Left ventricle myocardium inferior (tissue), 1 donor: ENCODE measurements around the gene LBX1. TPM values are rescaled to one million over a fixed set of nuclear protein-coding genes. Genes with fewer than 3 reads are reported as not detected.

Experiments
- DNase-seq: peaks from one replicate; pipeline ENCODE4 v3.0.0-alpha.2; 2020
- H3K27ac ChIP-seq: fragments of 200-600 bp; replicated peaks from 2 replicates; pipeline ENCODE4 v1.8.0; 2021
- H3K27me3 ChIP-seq: fragments of 200-600 bp; 2 replicates; pipeline ENCODE4 v1.8.0; 2021; ENCODE audit warnings: low read depth
- H3K36me3 ChIP-seq: fragments of 200-600 bp; 2 replicates; pipeline ENCODE4 v1.8.0; 2021
- H3K4me1 ChIP-seq: fragments of 200-600 bp; 2 replicates; pipeline ENCODE4 v1.8.0; 2021
- H3K4me3 ChIP-seq: fragments of 200-600 bp; 2 replicates; pipeline ENCODE4 v1.8.0; 2021; ENCODE audit warnings: mild to moderate bottlenecking, moderate library complexity
- H3K9me3 ChIP-seq: fragments of 200-600 bp; replicated peaks from 2 replicates; pipeline ENCODE4 v1.8.0; 2021
- intact Hi-C: fragments of 100-400 bp; cut with micrococcal nuclease; formaldehyde crosslinking; loops from one replicate; pipeline ENCODE4 v1.11.0; 2022
- total RNA-seq: library from RNA; stranded (reverse); fragmentation: NEBNext Ultra II Directional; extraction: Animal tissue kit (Norgen Biotek cat#: 25700); gene quantifications from one replicate; pipeline ENCODE4 v1.2.1, GENCODE V29; 2021
- TF ChIP-seq, protein P1 (sequence below): fragments of 200-600 bp; IDR thresholded peaks from 2 replicates; pipeline ENCODE4 v1.8.0; 2021; ENCODE audit warnings: antibody characterized with exemption, mild to moderate bottlenecking, borderline replicate concordance
- donor health status: DM: no; HTN: yes; CAD: no; lungs with severe emphysema.

LBX1 gene
- total RNA-seq, 1 donor from 2014 or later: not detected

GRCh38 chr10:101195921-101196320 lies 33.3 kb downstream of the LBX1 start:
- Histone ChIP-seq H3K27ac (no peak overlapping the region), H3K9me3 (no peaks in the 10 kb centered on the region), H3K4me1 (no peaks in the 10 kb centered on the region), H3K36me3 (no peaks in the 10 kb centered on the region), H3K4me3 (no peak overlapping the region), H3K27me3 (peaks cover 91% of the 10 kb centered on the region)
- no peak for DNase-seq
- intact Hi-C loops: no loop called here
- TF ChIP-seq, protein P1, sequence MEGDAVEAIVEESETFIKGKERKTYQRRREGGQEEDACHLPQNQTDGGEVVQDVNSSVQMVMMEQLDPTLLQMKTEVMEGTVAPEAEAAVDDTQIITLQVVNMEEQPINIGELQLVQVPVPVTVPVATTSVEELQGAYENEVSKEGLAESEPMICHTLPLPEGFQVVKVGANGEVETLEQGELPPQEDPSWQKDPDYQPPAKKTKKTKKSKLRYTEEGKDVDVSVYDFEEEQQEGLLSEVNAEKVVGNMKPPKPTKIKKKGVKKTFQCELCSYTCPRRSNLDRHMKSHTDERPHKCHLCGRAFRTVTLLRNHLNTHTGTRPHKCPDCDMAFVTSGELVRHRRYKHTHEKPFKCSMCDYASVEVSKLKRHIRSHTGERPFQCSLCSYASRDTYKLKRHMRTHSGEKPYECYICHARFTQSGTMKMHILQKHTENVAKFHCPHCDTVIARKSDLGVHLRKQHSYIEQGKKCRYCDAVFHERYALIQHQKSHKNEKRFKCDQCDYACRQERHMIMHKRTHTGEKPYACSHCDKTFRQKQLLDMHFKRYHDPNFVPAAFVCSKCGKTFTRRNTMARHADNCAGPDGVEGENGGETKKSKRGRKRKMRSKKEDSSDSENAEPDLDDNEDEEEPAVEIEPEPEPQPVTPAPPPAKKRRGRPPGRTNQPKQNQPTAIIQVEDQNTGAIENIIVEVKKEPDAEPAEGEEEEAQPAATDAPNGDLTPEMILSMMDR: no peak

- intact Hi-C loops: no loop called here
- TF ChIP-seq, protein P1: no peak
- Histone ChIP-seq H3K9me3 (no peaks in the 10 kb centered on the region), H3K36me3 (no peaks in the 10 kb centered on the region), H3K4me3 (no peak overlapping the region), H3K27me3 (peaks cover 57% of the 10 kb centered on the region), H3K4me1 (no peaks in the 10 kb centered on the region), H3K27ac (no peak overlapping the region)
- no peak for DNase-seq
These were observed 39.5 kb downstream of the LBX1 start for GRCh38 chr10:101189461-101190401.

DNA sequence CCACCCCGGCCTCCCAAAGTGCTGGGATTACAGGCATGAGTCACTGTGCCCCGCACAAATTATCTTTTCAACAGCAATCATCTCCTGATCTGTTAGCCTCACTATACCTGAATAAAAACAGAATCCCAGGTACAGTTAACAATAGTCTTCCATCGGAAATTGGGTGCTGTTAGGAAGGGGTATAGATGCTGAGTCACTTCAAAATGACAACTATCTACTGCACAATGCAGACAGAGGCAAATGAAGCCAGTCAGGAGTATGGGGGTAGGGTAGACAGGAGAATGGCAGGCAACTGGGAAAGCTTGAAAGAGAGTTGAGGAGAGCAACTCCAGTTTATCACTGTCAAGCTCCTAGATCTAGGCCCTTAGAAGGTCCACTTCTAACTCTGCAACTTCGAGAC lies 40.3 kb downstream of the LBX1 start:
- intact Hi-C loops: no loop called here
- TF ChIP-seq, protein P1: no peak
- Histone ChIP-seq H3K36me3 (no peaks in the 10 kb centered on the region), H3K27ac (no peak overlapping the region), H3K4me3 (no peak overlapping the region), H3K4me1 (no peaks in the 10 kb centered on the region), H3K9me3 (no peaks in the 10 kb centered on the region), H3K27me3 (peaks cover 52% of the 10 kb centered on the region)
- no peak for DNase-seq

DNA sequence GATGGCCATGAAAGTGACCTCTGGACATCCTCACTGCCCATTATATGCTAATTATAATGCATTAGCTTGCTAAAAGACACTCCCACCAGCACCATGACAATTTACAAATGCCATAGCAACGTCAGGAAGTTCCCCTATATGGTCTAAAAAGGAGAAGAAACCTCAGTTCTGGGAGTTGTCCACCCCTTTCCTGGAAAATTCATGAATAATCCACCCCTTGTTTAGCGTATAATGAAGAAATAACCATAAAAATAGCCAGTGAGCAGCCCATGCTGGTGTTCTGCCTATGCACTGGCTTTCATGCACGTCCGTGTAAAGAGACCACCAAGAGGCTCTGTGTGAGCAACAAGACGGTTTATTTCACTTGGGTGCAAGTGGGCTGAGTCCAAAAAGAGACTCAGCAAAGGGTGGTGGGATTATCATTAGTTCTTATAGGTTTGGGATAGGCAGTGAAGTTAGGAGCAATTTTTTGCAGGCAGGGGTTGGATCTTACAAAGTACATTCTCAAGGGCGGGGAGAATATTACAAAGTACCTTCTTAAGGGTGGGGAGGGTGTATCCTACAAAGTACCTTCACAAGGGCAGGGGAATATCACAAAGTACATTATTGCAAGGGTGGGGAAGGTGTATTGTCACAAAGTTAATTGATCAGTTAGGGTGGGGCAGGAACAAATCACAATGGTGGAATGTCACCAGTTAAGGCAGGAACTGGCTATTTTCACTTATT lies 45.6 kb downstream of the LBX1 start:
- DNase-seq: no peak
- no peak overlapping the region for H3K27ac ChIP-seq
- H3K4me1 ChIP-seq: no peaks in the 10 kb centered on the region
- no peak overlapping the region for H3K4me3 ChIP-seq
- H3K36me3 ChIP-seq: no peaks in the 10 kb centered on the region
- intact Hi-C loops: no loop called here
- H3K9me3 ChIP-seq: no peaks in the 10 kb centered on the region
- peaks cover 58% of the 10 kb centered on the region for H3K27me3 ChIP-seq
- TF ChIP-seq, protein P1: no peak

DNA sequence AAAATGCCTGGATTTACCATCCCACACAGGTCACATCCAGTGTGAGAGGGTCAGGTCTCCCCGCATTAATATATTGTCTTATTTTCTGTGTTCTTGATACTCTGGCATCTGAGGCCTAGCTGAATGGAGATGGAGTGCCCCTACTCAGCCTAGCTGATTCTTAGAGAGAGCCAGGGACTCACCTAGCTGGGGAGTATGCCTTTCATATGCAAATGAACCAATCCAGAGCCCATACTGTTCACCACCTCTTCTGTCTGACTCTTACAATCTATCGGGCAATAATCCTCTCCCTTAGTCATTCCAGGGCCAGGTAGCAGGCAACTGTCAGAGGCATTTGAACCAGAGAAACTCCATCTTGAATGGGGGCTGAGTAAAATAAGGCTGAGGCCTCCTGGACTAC lies 46.3 kb downstream of the LBX1 start:
- no peak overlapping the region for H3K4me3 ChIP-seq

More for the DNA sequence above, 46.3 kb downstream of the LBX1 start:
- no peak for DNase-seq
- TF ChIP-seq, protein P1: no peak
- Histone ChIP-seq H3K27me3 (peaks cover 65% of the 10 kb centered on the region), H3K4me1 (no peaks in the 10 kb centered on the region), H3K27ac (no peak overlapping the region), H3K9me3 (no peaks in the 10 kb centered on the region), H3K36me3 (no peaks in the 10 kb centered on the region)
- intact Hi-C loops: no loop called here

Other genes starting within 250 kb of the LBX1 start
- gene MRPL43, start 242.0 kb downstream of the LBX1 start, total RNA-seq: 49.7 TPM
- gene TWNK, start 241.9 kb downstream of the LBX1 start, total RNA-seq: 7.3 TPM
- gene LZTS2, start 229.7 kb downstream of the LBX1 start, total RNA-seq: 35.6 TPM
- gene PDZD7, start 198.3 kb downstream of the LBX1 start, total RNA-seq: 0.27 TPM
- 13.4 TPM for gene SFXN3, start 198.2 kb downstream of the LBX1 start, total RNA-seq
- gene KAZALD1, start 167.5 kb downstream of the LBX1 start, total RNA-seq: 5.1 TPM
- not detected for gene TLX1, start 98.2 kb downstream of the LBX1 start, total RNA-seq
- 34.8 TPM for gene BTRC, start 124.7 kb upstream of the LBX1 start, total RNA-seq